ENCODE data around the gene ERBIN. TPM values are rescaled to one million over a fixed set of nuclear protein-coding genes. Genes with fewer than 3 reads are reported as not detected.

Gene ERBIN
- total and polyA plus RNA-seq, 2 of the 8 experiments (the other 6 are each of a cell fraction or from before 2014, with no cell fraction given) = 7.7 to 33.2 TPM

DNA sequence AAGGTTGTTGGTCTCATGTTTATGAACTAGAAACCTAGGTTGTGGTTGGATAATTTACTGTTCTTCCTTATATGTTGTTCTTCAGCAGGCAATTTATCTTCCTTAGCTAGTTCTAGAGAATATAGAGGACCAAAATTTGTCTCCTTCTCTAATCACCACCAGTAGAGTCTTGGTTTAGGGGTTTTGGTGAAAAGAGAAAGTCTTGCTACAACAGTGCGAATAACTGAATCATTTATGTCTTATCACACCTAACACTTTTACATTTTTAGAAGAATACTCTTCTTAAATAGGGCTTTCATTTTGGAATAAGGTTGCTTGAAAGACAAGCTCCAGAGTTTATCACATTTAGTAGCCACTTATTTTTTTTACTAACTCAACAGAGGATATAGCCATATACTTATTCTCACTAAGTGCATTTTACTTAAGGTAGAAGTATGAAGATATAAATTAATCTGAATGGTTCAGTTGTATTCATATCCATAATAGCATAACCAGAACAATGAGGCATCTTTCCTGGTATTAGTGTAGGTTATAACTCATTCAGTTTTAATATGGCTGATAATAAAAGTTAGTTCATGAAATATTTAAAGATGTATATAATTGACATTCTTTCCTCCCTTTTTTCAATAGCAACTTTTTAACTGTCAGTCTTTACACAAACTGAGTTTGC lies 67.9 kb downstream of the ERBIN start:
- Histone ChIP-seq H2BK15ac (ENCODE audit: low read length) (no peak overlapping the region), H3K27ac (ENCODE audit: low read depth, low read length) (no peak overlapping the region), H3K18ac (ENCODE audit: extremely low read depth, low read length) (no peak overlapping the region), H3K79me2 (ENCODE audit: control insufficient read depth in 1 of 2, insufficient read depth in 2 of 2, low read length in 2 of 2) (peaks cover 0 to 39% of the 10 kb centered on the region in 2 experiments; a peak in 2 of 4 replicates), H2AK5ac (ENCODE audit: low read depth, low read length) (no peak overlapping the region), H3K4me3 (ENCODE audit: extremely low read depth in 1 of 4, insufficient read depth in 2 of 4, low read depth in 3 of 4, low read length in 4 of 4) (no peak overlapping the region), H3K9ac (replicated peaks in 1 of 4; ENCODE audit: extremely low read depth in 1 of 4, low read depth in 3 of 4, low read length in 3 of 4) (no peak overlapping the region), H3K14ac (ENCODE audit: insufficient read length) (no peak overlapping the region), H3K4me2 (ENCODE audit: insufficient read depth in 1 of 2, low read depth in 2 of 2, low read length in 2 of 2) (no peak overlapping the region), H2BK5ac (ENCODE audit: low read depth, low read length) (no peak overlapping the region), H4K5ac (ENCODE audit: insufficient read length, low read depth, low read length) (no peak overlapping the region), H4K8ac (ENCODE audit: extremely low read depth, insufficient read depth, low read length) (no peak overlapping the region), H2AFZ (ENCODE audit: low read length) (no peak overlapping the region), H2BK12ac (ENCODE audit: low read depth, low read length) (no peak overlapping the region), H3K27me3 (replicated peaks in 1 of 4; ENCODE audit: control insufficient read depth in 3 of 4, extremely low read depth in 1 of 4, insufficient read depth in 3 of 4, low read length in 3 of 4) (no peaks in the 10 kb centered on the region), H4K91ac (replicated peaks; ENCODE audit: insufficient read length, low read length) (no peak overlapping the region), H3K4ac (replicated peaks; ENCODE audit: insufficient read length, low read depth, low read length) (no peak overlapping the region), H3K9me3 (ENCODE audit: insufficient read depth in 2 of 2, low read depth in 1 of 2, low read length in 1 of 2) (no peaks in the 10 kb centered on the region), H3K36me3 (ENCODE audit: control insufficient read depth in 2 of 4, insufficient read depth in 4 of 4, low read length in 3 of 4) (peaks cover 0 to 6% (median 1%) of the 10 kb centered on the region in 4 experiments; a peak in 2 of 8 replicates), H3K4me1 (replicated peaks in 1 of 4; ENCODE audit: control insufficient read depth in 3 of 4, insufficient read depth in 4 of 4, low read length in 3 of 4) (peaks cover 0 to 7% (median 1%) of the 10 kb centered on the region in 4 experiments; a peak in 3 of 7 replicates), H3K79me1 (ENCODE audit: low read depth, low read length) (no peaks in the 10 kb centered on the region), H2BK120ac (replicated peaks; ENCODE audit: low read depth, low read length) (no peak overlapping the region), H3K23ac (ENCODE audit: insufficient read length) (no peak overlapping the region), H4K20me1 (replicated peaks in 1 of 2; ENCODE audit: control insufficient read depth in 1 of 2, insufficient read depth in 2 of 2, low read length in 2 of 2) (no peaks in the 10 kb centered on the region), H3K56ac (replicated peaks; ENCODE audit: insufficient read length, low read depth, low read length) (no peak overlapping the region), H3K23me2 (ENCODE audit: low read depth, low read length) (no peaks in the 10 kb centered on the region), H2BK20ac (ENCODE audit: low read length) (no peak overlapping the region)
- DNase-seq (ENCODE audit: low read depth in 1 of 2, low spot score in 2 of 2) = no peak
- FAIRE-seq = no peak
- ChIA-PET POLR2A (ENCODE audit: partially characterized antibody) (interaction anchor here (0.5 kb wide), 1 partner anchor 30 kb away, joined by 3 read pairs; no protein-coding TSS in a partner anchor), CTCF (ENCODE audit: partially characterized antibody) (interaction anchor here (0.7 kb wide), 1 partner anchor 10 kb away, joined by 3 read pairs; no protein-coding TSS in a partner anchor)
- 90% methylated on average over 1 of the region's 1 CpG; no CpG with 5 or more reads in 1 of the 2 experiments for WGBS, 2 experiments (ENCODE audit: extremely low coverage in 1 of 2, insufficient coverage in 1 of 2, insufficient read length in 1 of 2, insufficient replicate concordance in 2 of 2, low coverage in 1 of 2, low lambda C conversion rate in 2 of 2, missing lambda C conversion rate in 1 of 2)
- no peak for TF ChIP-seq RBBP5 (IDR thresholded peaks at IDR 0.05; ENCODE audit: borderline replicate concordance, low read depth, low read length)
- no peak for TF ChIP-seq ATF2 (IDR thresholded peaks at IDR 0.05; ENCODE audit: low read length)
- no peak for TF ChIP-seq TAF1 (IDR thresholded peaks at IDR 0.05; ENCODE audit: low read depth, low read length)
- no peak for TF ChIP-seq TAF7 (optimal IDR thresholded peaks at IDR 0.05; ENCODE audit: borderline replicate concordance, low read depth, low read length)
- no peak for TF ChIP-seq TBP (IDR thresholded peaks at IDR 0.05; ENCODE audit: low read depth, low read length)
- TF ChIP-seq CHD1 (IDR thresholded peaks at IDR 0.05; ENCODE audit: low read depth, low read length) = no peak
- no peak for TF ChIP-seq CREB1 (IDR thresholded peaks at IDR 0.05)
- no peak for TF ChIP-seq CBX5 (IDR thresholded peaks at IDR 0.05; ENCODE audit: low read depth, low read length)
- no peak for TF ChIP-seq SP1 (IDR thresholded peaks at IDR 0.05; ENCODE audit: low read depth, low read length)
